HG03558 (cell line): ENCODE data around the gene KIAA0753.

ENCODE experiments used
- ATAC-seq: cut with Tn5 transposase; IDR thresholded peaks from one replicate; pipeline ENCODE4 v1.9.1; 2021; ENCODE audit warnings: moderate number of reproducible peaks; ENCODE audit not compliant: unreplicated experiment; ENCODE audit errors: extremely low read depth

KIAA0753 gene

GRCh38 chr17:6530324-6530920 is 110.1 kb downstream of the KIAA0753 start:
- ATAC-seq = no peak

- ATAC-seq = no peak
Observed at GRCh38 chr17:6528557-6528956, 112.0 kb downstream of the KIAA0753 start.
